Mucosa of stomach (tissue), 1 donor: ENCODE results near the gene PAQR3.
"Not testable (repeated sequence)": the region's sequence is repeated elsewhere in the genome, so short reads cannot be mapped to it uniquely, and the experiment has no call there.

ENCODE experiments used
- H3K27me3 ChIP-seq: one replicate; pipeline ENCODE4 v1.7.0; 2013; ENCODE audit warnings: mild to moderate bottlenecking, low read length; ENCODE audit not compliant: control insufficient read depth, insufficient read depth
- H3K36me3 ChIP-seq: one replicate; pipeline ENCODE4 v1.7.0; 2013; ENCODE audit warnings: low read length; ENCODE audit not compliant: control insufficient read depth, insufficient read depth
- H3K4me1 ChIP-seq: one replicate; pipeline ENCODE4 v1.7.0; 2013; ENCODE audit warnings: mild to moderate bottlenecking, low read length; ENCODE audit not compliant: control insufficient read depth, insufficient read depth
- H3K4me3 ChIP-seq: one replicate; pipeline ENCODE4 v1.7.0; 2013; ENCODE audit warnings: low read length
- H3K9ac ChIP-seq: one replicate; pipeline ENCODE4 v1.7.0; 2013; ENCODE audit warnings: mild to moderate bottlenecking, low read length, moderate library complexity
- H3K9me3 ChIP-seq: one replicate; pipeline ENCODE4 v1.7.0; 2013; ENCODE audit warnings: mild to moderate bottlenecking, low read length, moderate library complexity; ENCODE audit not compliant: control insufficient read depth
- donor health status: Pancreatic carcinoma.

Gene PAQR3

GRCh38 chr4:78923464-78924312 lies 15.6 kb downstream of the PAQR3 start:
- Histone ChIP-seq H3K27me3 (no peaks in the 10 kb centered on the region), H3K4me1 (no peaks in the 10 kb centered on the region), H3K9ac (no peak overlapping the region), H3K36me3 (no peaks in the 10 kb centered on the region), H3K9me3 (no peaks in the 10 kb centered on the region), H3K4me3 (no peak overlapping the region)

GRCh38 chr4:78922207-78922606 lies 17.0 kb downstream of the PAQR3 start:
- Histone ChIP-seq H3K9ac (no peak overlapping the region), H3K27me3 (no peaks in the 10 kb centered on the region), H3K9me3 (no peaks in the 10 kb centered on the region), H3K36me3 (no peaks in the 10 kb centered on the region), H3K4me1 (no peaks in the 10 kb centered on the region), H3K4me3 (no peak overlapping the region)

GRCh38 chr4:78910612-78911011 lies 28.6 kb downstream of the PAQR3 start:
- no peaks in the 10 kb centered on the region for H3K4me1 ChIP-seq
- H3K9ac ChIP-seq = no peak overlapping the region
- H3K4me3 ChIP-seq = no peak overlapping the region
- H3K9me3 ChIP-seq = no peaks in the 10 kb centered on the region
- H3K27me3 ChIP-seq = no peaks in the 10 kb centered on the region
- H3K36me3 ChIP-seq = no peaks in the 10 kb centered on the region

- H3K9ac ChIP-seq, H3K4me3 ChIP-seq, H3K4me1 ChIP-seq, H3K27me3 ChIP-seq, H3K9me3 ChIP-seq, H3K36me3 ChIP-seq: not testable (repeated sequence)
Measured at GRCh38 chr4:78908974-78909373, 30.3 kb downstream of the PAQR3 start.

GRCh38 chr4:78907638-78908037 lies 31.6 kb downstream of the PAQR3 start:
- H3K9ac ChIP-seq = no peak overlapping the region

GRCh38 chr4:78904143-78904542 lies 35.1 kb downstream of the PAQR3 start:
- Histone ChIP-seq H3K36me3 (no peaks in the 10 kb centered on the region), H3K4me1 (no peaks in the 10 kb centered on the region), H3K4me3 (no peak overlapping the region), H3K27me3 (no peaks in the 10 kb centered on the region), H3K9me3 (no peaks in the 10 kb centered on the region), H3K9ac (no peak overlapping the region)

More at GRCh38 chr4:78907638-78908037, 31.6 kb downstream of the PAQR3 start:
- no peak overlapping the region for H3K4me3 ChIP-seq
- H3K36me3 ChIP-seq = no peaks in the 10 kb centered on the region
- no peaks in the 10 kb centered on the region for H3K9me3 ChIP-seq
- H3K27me3 ChIP-seq = no peaks in the 10 kb centered on the region
- no peaks in the 10 kb centered on the region for H3K4me1 ChIP-seq

- Histone ChIP-seq H3K4me3 (no peak overlapping the region), H3K4me1 (no peaks in the 10 kb centered on the region), H3K27me3 (no peaks in the 10 kb centered on the region), H3K9ac (no peak overlapping the region), H3K36me3 (no peaks in the 10 kb centered on the region), H3K9me3 (no peaks in the 10 kb centered on the region)
Measured at GRCh38 chr4:78902298-78902697, 36.9 kb downstream of the PAQR3 start.

GRCh38 chr4:78901882-78902281 lies 37.4 kb downstream of the PAQR3 start:
- Histone ChIP-seq H3K27me3 (no peaks in the 10 kb centered on the region), H3K9ac (no peak overlapping the region), H3K9me3 (no peaks in the 10 kb centered on the region), H3K4me1 (no peaks in the 10 kb centered on the region), H3K4me3 (no peak overlapping the region), H3K36me3 (no peaks in the 10 kb centered on the region)

- Histone ChIP-seq H3K27me3 (no peaks in the 10 kb centered on the region), H3K36me3 (no peaks in the 10 kb centered on the region), H3K9me3 (no peaks in the 10 kb centered on the region), H3K4me1 (no peaks in the 10 kb centered on the region), H3K4me3 (no peak overlapping the region), H3K9ac (no peak overlapping the region)
Measured at GRCh38 chr4:78899302-78899701, 39.9 kb downstream of the PAQR3 start.

GRCh38 chr4:78889955-78890354 lies 49.3 kb downstream of the PAQR3 start:
- Histone ChIP-seq H3K4me1 (no peaks in the 10 kb centered on the region), H3K36me3 (no peaks in the 10 kb centered on the region), H3K9ac (no peak overlapping the region), H3K9me3 (no peaks in the 10 kb centered on the region), H3K4me3 (no peak overlapping the region), H3K27me3 (no peaks in the 10 kb centered on the region)

GRCh38 chr4:78885598-78885997 lies 53.6 kb downstream of the PAQR3 start:
- no peak overlapping the region for H3K4me3 ChIP-seq
- H3K9ac ChIP-seq = no peak overlapping the region
- H3K36me3 ChIP-seq = no peaks in the 10 kb centered on the region
- H3K27me3 ChIP-seq = no peaks in the 10 kb centered on the region
- H3K9me3 ChIP-seq = no peaks in the 10 kb centered on the region
- H3K4me1 ChIP-seq = no peaks in the 10 kb centered on the region

GRCh38 chr4:78880874-78881492 lies 58.3 kb downstream of the PAQR3 start:
- H3K4me3 ChIP-seq = no peak overlapping the region

More at GRCh38 chr4:78880874-78881492, 58.3 kb downstream of the PAQR3 start:
- Histone ChIP-seq H3K27me3 (no peaks in the 10 kb centered on the region), H3K9ac (no peak overlapping the region), H3K36me3 (no peaks in the 10 kb centered on the region), H3K4me1 (no peaks in the 10 kb centered on the region), H3K9me3 (no peaks in the 10 kb centered on the region)
